Stimulated activated CD4-positive, alpha-beta T cell treated with anti-CD3 and anti-CD28 coated beads, Interleukin-1b, Interleukin-23, amount 100 ng/mL, for 24 hours (primary cell): ENCODE results near the gene RGP1.

ENCODE experiments used
- DNase-seq, 4 experiments: peaks; one replicate each; pipeline ENCODE4 v3.0.0-alpha.2; 2020; ENCODE audit warnings: low read depth in 4 of 4, low spot score in 1 of 4

Gene RGP1

GRCh38 chr9:35740243-35740642 is 8.8 kb upstream of the RGP1 start:
- no peak for DNase-seq

- DNase-seq: no peak
These were observed 7.3 kb upstream of the RGP1 start for GRCh38 chr9:35741740-35742139.

- DNase-seq: no peak
These were observed 5.6 kb upstream of the RGP1 start for GRCh38 chr9:35743452-35743851.

GRCh38 chr9:35743880-35744518 is 5.1 kb upstream of the RGP1 start:
- no peak for DNase-seq

- no peak for DNase-seq
These were observed 3.5 kb upstream of the RGP1 start for GRCh38 chr9:35745569-35745968.

- DNase-seq: no peak
These were observed 2.5 kb upstream of the RGP1 start for GRCh38 chr9:35746583-35746982.

- no peak for DNase-seq
These were observed 737 bp upstream of the RGP1 start for GRCh38 chr9:35748242-35748857.

- peak in 1 of 4 experiments; percentile 20 for DNase-seq
These were observed 598 bp downstream of the RGP1 start for GRCh38 chr9:35749515-35750255.

- DNase-seq: no peak
These were observed 1.1 kb downstream of the RGP1 start for GRCh38 chr9:35750256-35750531.

GRCh38 chr9:35753466-35753865 is 4.4 kb downstream of the RGP1 start:
- no peak for DNase-seq

GRCh38 chr9:35754264-35754663 is 5.2 kb downstream of the RGP1 start, which contains the start of gene MSMP:
TSS of gene MSMP (minus strand) at chr9:35754276. CDS start at chr9:35754129, 147 bp downstream.
- no peak for DNase-seq

- no peak for DNase-seq
These were observed 6.0 kb downstream of the RGP1 start for GRCh38 chr9:35755071-35755470.

GRCh38 chr9:35756275-35757225 is 7.5 kb downstream of the RGP1 start:
- DNase-seq: peak; percentile 53 to 86 (median 68)

GRCh38 chr9:35757226-35757891 is 8.3 kb downstream of the RGP1 start:
- no peak for DNase-seq

- DNase-seq: no peak
These were observed 8.8 kb downstream of the RGP1 start for GRCh38 chr9:35757892-35758275.

- DNase-seq: no peak
These were observed 9.5 kb downstream of the RGP1 start for GRCh38 chr9:35758475-35759050.

- no peak for DNase-seq
These were observed 10.7 kb downstream of the RGP1 start for GRCh38 chr9:35759795-35760194.

GRCh38 chr9:35760651-35761050 is 11.6 kb downstream of the RGP1 start:
- DNase-seq: no peak

- DNase-seq: no peak
These were observed 14.1 kb downstream of the RGP1 start for GRCh38 chr9:35763181-35763580.

GRCh38 chr9:35763803-35764202 is 14.7 kb downstream of the RGP1 start:
- DNase-seq: no peak

GRCh38 chr9:35766997-35767396 is 17.9 kb downstream of the RGP1 start:
- no peak for DNase-seq
